H9 (cell line): Measurements from ENCODE around the gene C1orf21. TPM values are rescaled to one million over a fixed set of nuclear protein-coding genes. Genes with fewer than 3 reads are reported as not detected.
A peak's percentile ranks its signal among the peaks of the same experiment; 100 is the strongest.

Experiments
- DNase-seq: peaks from one replicate; pipeline ENCODE4 v3.0.0-alpha.2; 2017
- H2AFZ ChIP-seq: one replicate; pipeline ENCODE4 v1.6.1; 2013; ENCODE audit warnings: mild to moderate bottlenecking, low read length, control low read depth, moderate library complexity
- H2AK5ac ChIP-seq: 2 replicates; pipeline ENCODE4 v1.6.1; 2013; ENCODE audit warnings: low read length, control low read depth, mixed read lengths; ENCODE audit not compliant: insufficient read length
- H2BK120ac ChIP-seq: one replicate; pipeline ENCODE4 v1.6.1; 2013; ENCODE audit warnings: low read depth, mild to moderate bottlenecking, low read length, control low read depth, inconsistent platforms; ENCODE audit not compliant: poor library complexity, severe bottlenecking
- H2BK12ac ChIP-seq: 2 replicates; pipeline ENCODE4 v1.6.1; 2013; ENCODE audit warnings: low read length, control low read depth, mixed read lengths, low read depth; ENCODE audit not compliant: insufficient read length
- H2BK15ac ChIP-seq: 2 replicates; pipeline ENCODE4 v1.6.1; 2013; ENCODE audit warnings: low read depth, low read length, control low read depth
- H2BK20ac ChIP-seq: one replicate; pipeline ENCODE4 v1.6.1; 2013; ENCODE audit warnings: low read depth, mild to moderate bottlenecking, low read length, control low read depth, inconsistent platforms; ENCODE audit not compliant: poor library complexity, severe bottlenecking
- H2BK5ac ChIP-seq: 2 replicates; pipeline ENCODE4 v1.6.1; 2013; ENCODE audit warnings: low read length, control low read depth, mixed read lengths; ENCODE audit not compliant: insufficient read length
- H3K14ac ChIP-seq: 2 replicates; pipeline ENCODE4 v1.6.1; 2013; ENCODE audit warnings: low read length, control low read depth; ENCODE audit not compliant: insufficient read depth
- H3K18ac ChIP-seq: 2 replicates; pipeline ENCODE4 v1.6.1; 2013; ENCODE audit warnings: low read depth, mild to moderate bottlenecking, mixed read lengths, low read length, control low read depth; ENCODE audit not compliant: insufficient read length
- H3K23ac ChIP-seq: 2 replicates; pipeline ENCODE4 v1.6.1; 2013; ENCODE audit warnings: low read length, control low read depth, mixed read lengths, low read depth; ENCODE audit not compliant: insufficient read length
- H3K23me2 ChIP-seq: 2 replicates; pipeline ENCODE4 v1.6.1; 2013; ENCODE audit warnings: low read depth, mild to moderate bottlenecking, mixed read lengths, low read length, control low read depth; ENCODE audit not compliant: insufficient read length, poor library complexity, severe bottlenecking
- H3K27ac ChIP-seq: 2 replicates; pipeline ENCODE4 v1.5.1; 2013; ENCODE audit warnings: low read length, control low read depth, mixed read lengths, low read depth; ENCODE audit not compliant: insufficient read length
- H3K27me3 ChIP-seq: 2 replicates; pipeline ENCODE4 v1.6.1; 2013; ENCODE audit warnings: low read length, control low read depth, inconsistent platforms; ENCODE audit not compliant: insufficient read depth
- H3K4ac ChIP-seq: 2 replicates; pipeline ENCODE4 v1.6.1; 2013; ENCODE audit warnings: low read depth, mild to moderate bottlenecking, control low read depth, inconsistent platforms, low read length, moderate library complexity
- H3K4me1 ChIP-seq: 2 replicates; pipeline ENCODE4 v1.6.1; 2013; ENCODE audit warnings: low read length, control low read depth, inconsistent platforms; ENCODE audit not compliant: insufficient read depth
- H3K4me2 ChIP-seq: 2 replicates; pipeline ENCODE4 v1.6.1; 2013; ENCODE audit warnings: low read length, control low read depth, mixed read lengths; ENCODE audit not compliant: insufficient read length, insufficient read depth
- H3K56ac ChIP-seq: 2 replicates; pipeline ENCODE4 v1.6.1; 2013; ENCODE audit warnings: low read depth, mild to moderate bottlenecking, mixed read lengths, low read length, control low read depth; ENCODE audit not compliant: insufficient read length
- H3K79me1 ChIP-seq: 2 replicates; pipeline ENCODE4 v1.6.1; 2013; ENCODE audit warnings: low read depth, mild to moderate bottlenecking, moderate library complexity, low read length, control low read depth, inconsistent platforms; ENCODE audit not compliant: insufficient read depth, poor library complexity, severe bottlenecking
- H3K79me2 ChIP-seq: 2 replicates; pipeline ENCODE4 v1.6.1; 2013; ENCODE audit warnings: low read length, control low read depth, inconsistent platforms; ENCODE audit not compliant: insufficient read depth
- H3K9ac ChIP-seq: 2 replicates; pipeline ENCODE4 v1.6.1; 2013; ENCODE audit warnings: low read length, control low read depth, mixed read lengths; ENCODE audit not compliant: insufficient read length; ENCODE audit errors: extremely low read depth
- H3K9me3 ChIP-seq: one replicate; pipeline ENCODE4 v1.6.1; 2013; ENCODE audit warnings: low read depth, low read length, inconsistent platforms; ENCODE audit not compliant: control insufficient read depth
- H3T11ph ChIP-seq: one replicate; pipeline ENCODE4 v1.6.1; 2013; ENCODE audit warnings: mild to moderate bottlenecking, low read length, control low read depth, inconsistent platforms
- H4K20me1 ChIP-seq: one replicate; pipeline ENCODE4 v1.6.1; 2013; ENCODE audit not compliant: control insufficient read depth, insufficient read length, insufficient read depth
- H4K5ac ChIP-seq: 2 replicates; pipeline ENCODE4 v1.6.1; 2013; ENCODE audit warnings: low read depth, mild to moderate bottlenecking, mixed read lengths, low read length, control low read depth; ENCODE audit not compliant: insufficient read length
- H4K8ac ChIP-seq: replicated peaks from 2 replicates; pipeline ENCODE4 v1.6.1; 2013; ENCODE audit warnings: low read length, control low read depth, mixed read lengths, low read depth; ENCODE audit not compliant: insufficient read length
- H4K91ac ChIP-seq: 2 replicates; pipeline ENCODE4 v1.6.1; 2013; ENCODE audit warnings: low read depth, mild to moderate bottlenecking, moderate library complexity, mixed read lengths, low read length, control low read depth; ENCODE audit not compliant: insufficient read length
- H3K27ac Mint-ChIP-seq, 3 experiments: 2 replicates in 2 of 3; 3 replicates in 1 of 3; pipeline ENCODE4 v1.8.0; 2020 to 2021; ENCODE audit warnings: mixed read lengths in 3 of 3, mild to moderate bottlenecking in 1 of 3, moderate library complexity in 1 of 3
- H3K27me3 Mint-ChIP-seq: 2 replicates; pipeline ENCODE4 v1.8.0; 2021; ENCODE audit warnings: low read depth, mild to moderate bottlenecking, moderate library complexity, mixed read lengths
- H3K36me3 Mint-ChIP-seq, 3 experiments: 2 replicates in 2 of 3; 3 replicates in 1 of 3; pipeline ENCODE4 v1.8.0; 2020 to 2021; ENCODE audit warnings: low read depth in 3 of 3, mixed read lengths in 3 of 3; ENCODE audit not compliant: insufficient read depth in 1 of 3
- H3K4me1 Mint-ChIP-seq, 2 experiments: 2 replicates each; pipeline ENCODE4 v1.8.0; 2020; ENCODE audit warnings: mixed read lengths in 2 of 2
- H3K4me3 Mint-ChIP-seq, 2 experiments: 2 replicates in 1 of 2; 3 replicates in 1 of 2; pipeline ENCODE4 v1.8.0; 2020 to 2021; ENCODE audit warnings: mild to moderate bottlenecking in 2 of 2, mixed read lengths in 2 of 2, moderate library complexity in 1 of 2
- H3K9me3 Mint-ChIP-seq, 2 experiments: 2 replicates in 1 of 2; 3 replicates in 1 of 2; pipeline ENCODE4 v1.8.0; 2020; ENCODE audit warnings: mild to moderate bottlenecking in 2 of 2, mixed read lengths in 2 of 2, moderate library complexity in 1 of 2
- WGBS: extraction: QIAGEN DNeasy Blood & Tissue Kit; methylation state at CpG from one replicate; pipeline ENCODE4 v1.1.7; 2013; ENCODE audit warnings: missing lambda C conversion rate, low lambda C conversion rate, mixed read lengths; ENCODE audit not compliant: insufficient read length; ENCODE audit errors: extremely low coverage; 5-methylcytosine and 5-hydroxymethylcytosine counted together
- total RNA-seq: library from RNA; stranded (reverse); gene quantifications from 2 replicates; pipeline ENCODE4 v1.2.1, GENCODE V29; 2021
- TF ChIP-seq, protein P1 (sequence below): fragments of 200-600 bp; sonication (generic); conservative IDR thresholded peaks from 3 replicates; pipeline ENCODE4 v1.8.0; 2021; ENCODE audit warnings: antibody characterized with exemption, mild to moderate bottlenecking

C1orf21 gene
- total RNA-seq, 1 experiment from 2014 or later: 36.0 TPM

GRCh38 chr1:184465489-184466146 lies 78.8 kb downstream of the C1orf21 start:
- Histone ChIP-seq H3K56ac (no peak overlapping the region), H3K4me2 (no peak overlapping the region), H3K4ac (no peak overlapping the region), H3K79me1 (no peaks in the 10 kb centered on the region), H3T11ph (no peak overlapping the region), H2BK5ac (no peak overlapping the region), H3K79me2 (no peaks in the 10 kb centered on the region), H3K27ac (no peak overlapping the region), H2AFZ (no peak overlapping the region), H2BK20ac (no peak overlapping the region), H3K23me2 (no peaks in the 10 kb centered on the region), H2BK15ac (no peak overlapping the region), H4K8ac (no peak overlapping the region), H4K5ac (no peak overlapping the region), H4K20me1 (no peaks in the 10 kb centered on the region), H3K18ac (no peak overlapping the region), H3K4me1 (no peaks in the 10 kb centered on the region), H3K9ac (no peak overlapping the region), H3K9me3 (no peaks in the 10 kb centered on the region), H3K23ac (no peak overlapping the region), H3K14ac (no peak overlapping the region), H3K27me3 (no peaks in the 10 kb centered on the region), H2BK120ac (no peak overlapping the region), H2AK5ac (no peak overlapping the region), H2BK12ac (no peak overlapping the region), H4K91ac (no peak overlapping the region)
- DNase-seq: no peak
- WGBS: no CpG with 5 or more reads among the region's 7 CpGs
- Mint-ChIP-seq H3K36me3 (peaks cover 0 to 3% (median 0%) of the 10 kb centered on the region in 3 experiments; a peak in 2 of 7 replicates), H3K9me3 (no peaks in the 10 kb centered on the region), H3K27me3 (no peaks in the 10 kb centered on the region), H3K4me3 (no peak overlapping the region), H3K27ac (no peak overlapping the region), H3K4me1 (peaks cover 27 to 50% of the 10 kb centered on the region in 2 experiments)
- TF ChIP-seq, protein P1, sequence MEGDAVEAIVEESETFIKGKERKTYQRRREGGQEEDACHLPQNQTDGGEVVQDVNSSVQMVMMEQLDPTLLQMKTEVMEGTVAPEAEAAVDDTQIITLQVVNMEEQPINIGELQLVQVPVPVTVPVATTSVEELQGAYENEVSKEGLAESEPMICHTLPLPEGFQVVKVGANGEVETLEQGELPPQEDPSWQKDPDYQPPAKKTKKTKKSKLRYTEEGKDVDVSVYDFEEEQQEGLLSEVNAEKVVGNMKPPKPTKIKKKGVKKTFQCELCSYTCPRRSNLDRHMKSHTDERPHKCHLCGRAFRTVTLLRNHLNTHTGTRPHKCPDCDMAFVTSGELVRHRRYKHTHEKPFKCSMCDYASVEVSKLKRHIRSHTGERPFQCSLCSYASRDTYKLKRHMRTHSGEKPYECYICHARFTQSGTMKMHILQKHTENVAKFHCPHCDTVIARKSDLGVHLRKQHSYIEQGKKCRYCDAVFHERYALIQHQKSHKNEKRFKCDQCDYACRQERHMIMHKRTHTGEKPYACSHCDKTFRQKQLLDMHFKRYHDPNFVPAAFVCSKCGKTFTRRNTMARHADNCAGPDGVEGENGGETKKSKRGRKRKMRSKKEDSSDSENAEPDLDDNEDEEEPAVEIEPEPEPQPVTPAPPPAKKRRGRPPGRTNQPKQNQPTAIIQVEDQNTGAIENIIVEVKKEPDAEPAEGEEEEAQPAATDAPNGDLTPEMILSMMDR: peak; percentile 56
